ENCODE results near the gene SLC41A2. TPM values are rescaled to one million over a fixed set of nuclear protein-coding genes. Genes with fewer than 3 reads are reported as not detected.

Gene SLC41A2
- total and polyA plus RNA-seq, 10 of the 15 experiments (the other 5 are each of a cell fraction or from before 2014, with no cell fraction given): 3.5 to 19.0 (median 11.3) TPM

DNA sequence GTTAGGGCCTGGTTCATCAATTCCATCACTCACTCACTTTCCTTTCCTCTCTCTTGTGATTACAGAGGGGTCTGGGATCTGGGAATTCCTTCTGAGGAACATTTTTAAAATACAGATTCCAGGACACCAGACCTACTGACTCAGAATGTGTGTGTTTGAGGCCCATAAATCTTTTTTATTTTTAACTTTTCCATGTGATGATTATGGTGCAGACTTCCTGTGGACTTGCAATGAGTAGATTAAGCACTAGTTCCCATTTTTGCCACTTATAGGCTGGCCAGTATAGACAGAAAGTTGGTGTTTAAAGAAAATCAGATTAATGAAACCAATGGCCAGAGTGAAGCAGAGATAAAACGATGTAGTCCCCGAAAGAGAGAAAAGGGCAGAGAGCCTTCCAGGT, 28.1 kb downstream of the SLC41A2 start:
- intact Hi-C loops (cut with micrococcal nuclease; ENCODE audit: unreplicated experiment): no loop called here
- Histone ChIP-seq H2AFZ (ENCODE audit: control insufficient read depth, low read depth, low read length) (peak overlapping the region; percentile 62), H3K4me1 (ENCODE audit: control insufficient read depth, insufficient read depth, low read length) (peaks cover 49% of the 10 kb centered on the region), H3K27me3 (replicated peaks in 1 of 2; ENCODE audit: control insufficient read depth in 2 of 2, insufficient read depth in 2 of 2, low read length in 1 of 2) (no peaks in the 10 kb centered on the region), H3K9ac (ENCODE audit: control insufficient read depth, insufficient read depth, low read length) (peak overlapping the region; percentile 47), H3K27ac (ENCODE audit: control insufficient read depth, insufficient read depth) (peak overlapping the region; percentile 93), H3K9me3 (replicated peaks; ENCODE audit: control insufficient read depth, insufficient read depth, low read length) (no peaks in the 10 kb centered on the region; the same call in 1 of the 3 replicates), H3K4me3 (peak overlapping the region; percentile 48), H4K20me1 (ENCODE audit: control insufficient read depth, insufficient read depth) (no peaks in the 10 kb centered on the region), H3K36me3 (ENCODE audit: control insufficient read depth in 2 of 2, insufficient read depth in 2 of 2, low read length in 1 of 2) (0 out of 4 replicates have a peak, but pooled peaks cover 0 to 4% of the 10 kb centered on the region in 2 experiments), H3K79me2 (ENCODE audit: control insufficient read depth, insufficient read depth, low read length) (peaks cover 6% of the 10 kb centered on the region), H3K4me2 (ENCODE audit: control insufficient read depth, insufficient read depth) (peak overlapping the region; percentile 93)
- BruUV-seq (replicated peaks): no TSS peak
- in situ Hi-C loops (cut with MboI): no loop called here
- 25% methylated on average over 2 of the region's 2 CpGs for WGBS (ENCODE audit: insufficient coverage, insufficient replicate concordance, low lambda C conversion rate, missing lambda C conversion rate)
- ATAC-seq: peak; percentile 46
- FAIRE-seq: no peak
- ChIA-PET RAD21 (ENCODE audit: unreplicated experiment) (interaction anchor here (1.0 to 2.3 kb wide), 6 partner anchors 10 to 65 kb away, joined by 3 to 12 read pairs (median 4); partner anchors contain the start of gene SLC41A2), SMC1A (ENCODE audit: uncharacterized antibody, unreplicated experiment) (interaction anchor here (0.7 to 3.3 kb wide), 13 partner anchors 17 to 101 kb away, joined by 3 to 24 read pairs (median 4); partner anchors contain the start of gene SLC41A2), CTCF (interaction anchor here (1.0 to 2.7 kb wide), 5 partner anchors 24 to 549 kb away, joined by 3 to 10 read pairs (median 4); partner anchors contain the start of gene SLC41A2), POLR2A (interaction anchor here (0.5 to 2.5 kb wide), 6 partner anchors 10 to 1048 kb away, joined by 3 to 9 read pairs (median 3); no protein-coding TSS in a partner anchor)
- no peak for DNase-seq (ENCODE audit: low read depth, low spot score)
- no peak for TF ChIP-seq BRCA1 (IDR thresholded peaks at IDR 0.05; ENCODE audit: low read depth, low read length)
- TF ChIP-seq CREB1 (IDR thresholded peaks at IDR 0.05; ENCODE audit: low read depth): no peak
- no peak for TF ChIP-seq RAD21 (IDR thresholded peaks at IDR 0.05; ENCODE audit: insufficient read depth, low read depth, low read length)
- TF ChIP-seq, protein P1, sequence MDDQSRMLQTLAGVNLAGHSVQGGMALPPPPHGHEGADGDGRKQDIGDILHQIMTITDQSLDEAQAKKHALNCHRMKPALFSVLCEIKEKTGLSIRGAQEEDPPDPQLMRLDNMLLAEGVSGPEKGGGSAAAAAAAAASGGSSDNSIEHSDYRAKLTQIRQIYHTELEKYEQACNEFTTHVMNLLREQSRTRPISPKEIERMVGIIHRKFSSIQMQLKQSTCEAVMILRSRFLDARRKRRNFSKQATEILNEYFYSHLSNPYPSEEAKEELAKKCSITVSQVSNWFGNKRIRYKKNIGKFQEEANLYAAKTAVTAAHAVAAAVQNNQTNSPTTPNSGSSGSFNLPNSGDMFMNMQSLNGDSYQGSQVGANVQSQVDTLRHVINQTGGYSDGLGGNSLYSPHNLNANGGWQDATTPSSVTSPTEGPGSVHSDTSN (IDR thresholded peaks at IDR 0.05; ENCODE audit: insufficient replicate concordance, low read depth, low read length): no peak
- TF ChIP-seq ZBED1 (IDR thresholded peaks at IDR 0.05; ENCODE audit: borderline replicate concordance): no peak
- TF ChIP-seq, protein P2, sequence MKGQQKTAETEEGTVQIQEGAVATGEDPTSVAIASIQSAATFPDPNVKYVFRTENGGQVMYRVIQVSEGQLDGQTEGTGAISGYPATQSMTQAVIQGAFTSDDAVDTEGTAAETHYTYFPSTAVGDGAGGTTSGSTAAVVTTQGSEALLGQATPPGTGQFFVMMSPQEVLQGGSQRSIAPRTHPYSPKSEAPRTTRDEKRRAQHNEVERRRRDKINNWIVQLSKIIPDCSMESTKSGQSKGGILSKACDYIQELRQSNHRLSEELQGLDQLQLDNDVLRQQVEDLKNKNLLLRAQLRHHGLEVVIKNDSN (IDR thresholded peaks at IDR 0.05; ENCODE audit: borderline replicate concordance, extremely low read length, insufficient read depth, low read depth, low read length): no peak
- TF ChIP-seq CHD4 (IDR thresholded peaks at IDR 0.05): no peak
- TF ChIP-seq NR2C2 (IDR thresholded peaks at IDR 0.05; ENCODE audit: borderline replicate concordance, control insufficient read depth, insufficient read length, low read depth): no peak
- no peak for TF ChIP-seq NR2C1 (IDR thresholded peaks at IDR 0.05)
- no peak for TF ChIP-seq NFYB (IDR thresholded peaks at IDR 0.05; ENCODE audit: insufficient read depth, low read depth, low read length)
- TF ChIP-seq FOXK2 (IDR thresholded peaks at IDR 0.05): no peak
- TF ChIP-seq FOXM1 (IDR thresholded peaks at IDR 0.05; ENCODE audit: low read depth, low read length): no peak
- no peak for TF ChIP-seq SPI1 (IDR thresholded peaks at IDR 0.05; ENCODE audit: borderline replicate concordance, insufficient read depth, low read depth, low read length)
- no peak for TF ChIP-seq PAX5 (IDR thresholded peaks at IDR 0.05; ENCODE audit: borderline replicate concordance, low read depth, low read length)

Data from GM12878 (cell line).